Amygdala (tissue), 56 donors: ENCODE measurements around the gene RTN4RL2.

Experiments
- DNase-seq, 56 donors: peaks; one replicate each; lab custom pipeline; 2025; lab: John Stamatoyannopoulos, UW

The RTN4RL2 gene

GRCh38 chr11:57460022-57460757, at the start of gene RTN4RL2:
TSS of gene RTN4RL2 (plus strand) at chr11:57460528. CDS start at chr11:57460866, 338 bp downstream.
- DNase-seq, result peak in 17 of 56 donors; percentile 5 to 55 (median 36)

DNA sequence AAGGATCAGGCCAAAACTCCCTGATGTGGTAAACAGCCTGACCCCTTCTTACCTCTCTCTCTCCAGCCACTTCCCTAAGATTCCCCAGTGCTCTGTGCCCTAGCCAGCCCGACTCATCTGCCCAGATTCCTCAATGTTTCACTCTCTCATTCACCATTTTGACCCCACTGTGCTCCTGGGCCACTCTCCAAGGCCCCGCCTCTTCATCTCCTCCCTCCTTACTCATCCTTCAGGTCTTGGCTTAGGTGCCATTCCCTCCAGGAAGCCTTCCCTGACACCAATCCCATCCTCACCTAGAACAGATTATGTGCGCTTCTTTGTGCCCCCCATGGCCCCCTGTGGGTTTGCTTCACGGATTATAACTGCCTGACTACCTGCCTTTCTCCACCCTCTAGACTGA, 46.6 kb upstream of the RTN4RL2 start:
- DNase-seq, result no peak

DNA sequence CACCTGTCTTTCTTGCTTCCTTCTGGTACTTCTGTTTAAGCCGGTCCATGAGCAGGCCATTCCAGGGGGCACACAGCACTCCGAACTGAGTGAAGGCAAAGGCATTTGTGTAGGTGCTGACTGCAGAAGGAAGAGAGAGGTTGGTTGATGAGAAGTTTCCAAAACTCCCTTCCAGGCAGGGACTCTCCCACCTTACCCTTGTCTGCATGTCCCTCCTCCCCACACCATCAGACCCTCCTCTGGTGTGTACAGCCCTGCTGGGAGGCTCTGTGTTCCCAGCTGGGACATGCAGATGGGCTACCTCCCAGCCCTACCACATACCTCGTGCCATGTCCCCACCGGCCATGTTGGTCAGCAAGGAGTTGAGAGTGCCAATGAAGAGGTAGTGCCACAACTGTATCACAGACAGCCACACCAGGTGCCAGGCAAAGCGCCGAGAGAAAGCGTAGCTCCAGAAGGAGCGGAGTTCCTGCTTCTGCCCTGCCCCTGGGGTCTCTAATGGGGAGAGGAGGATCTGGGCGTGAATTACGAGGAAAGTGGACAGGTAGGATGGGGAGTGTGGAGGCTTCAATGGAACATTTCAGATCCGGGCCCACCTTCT, 45.6 kb upstream of the RTN4RL2 start:
- DNase-seq, result no peak

GRCh38 chr11:57416436-57416835, 43.9 kb upstream of the RTN4RL2 start:
- no peak for DNase-seq

DNA sequence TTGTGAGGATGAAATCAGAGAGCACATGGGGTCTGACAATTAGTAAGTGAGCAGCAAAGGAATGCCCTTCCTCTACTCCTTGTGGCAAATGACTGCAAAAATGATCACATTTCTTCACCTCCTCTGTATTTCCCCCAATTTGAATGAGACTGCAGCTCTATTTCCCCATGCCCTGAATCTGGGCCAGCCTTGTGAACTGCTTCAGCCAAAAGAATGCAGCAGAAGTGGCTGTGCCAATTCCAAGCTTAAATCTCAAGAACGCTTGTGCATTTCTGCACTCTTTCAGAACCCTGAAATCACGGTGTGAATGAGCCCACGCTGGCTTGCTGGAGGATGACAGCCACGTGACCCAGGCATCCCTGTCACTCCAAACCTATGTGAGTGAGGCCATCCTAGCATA, 43.3 kb upstream of the RTN4RL2 start:
- DNase-seq, result peak in 1 of 56 donors; percentile 0

GRCh38 chr11:57418131-57418530, 42.2 kb upstream of the RTN4RL2 start:
- no peak for DNase-seq

DNA sequence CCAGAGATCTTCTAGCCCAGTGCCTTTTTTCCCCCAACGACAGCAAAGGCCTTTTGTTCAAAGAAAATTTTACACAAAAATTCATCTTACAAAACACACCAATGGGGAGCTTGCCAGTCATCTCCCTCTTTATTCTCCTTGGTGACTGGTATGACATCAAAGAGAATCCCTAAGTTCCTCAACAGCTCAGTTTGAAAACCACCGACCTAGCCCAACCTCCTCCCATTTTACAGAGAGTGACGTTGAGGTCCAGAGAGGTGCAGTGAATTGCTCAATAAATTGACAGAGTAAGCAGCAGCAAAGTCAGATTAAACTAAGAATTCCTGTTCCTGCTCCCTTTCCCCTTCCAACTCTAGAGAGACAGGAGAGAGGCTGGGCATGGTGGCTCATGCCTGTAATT, 41.2 kb upstream of the RTN4RL2 start:
- no peak for DNase-seq

DNA sequence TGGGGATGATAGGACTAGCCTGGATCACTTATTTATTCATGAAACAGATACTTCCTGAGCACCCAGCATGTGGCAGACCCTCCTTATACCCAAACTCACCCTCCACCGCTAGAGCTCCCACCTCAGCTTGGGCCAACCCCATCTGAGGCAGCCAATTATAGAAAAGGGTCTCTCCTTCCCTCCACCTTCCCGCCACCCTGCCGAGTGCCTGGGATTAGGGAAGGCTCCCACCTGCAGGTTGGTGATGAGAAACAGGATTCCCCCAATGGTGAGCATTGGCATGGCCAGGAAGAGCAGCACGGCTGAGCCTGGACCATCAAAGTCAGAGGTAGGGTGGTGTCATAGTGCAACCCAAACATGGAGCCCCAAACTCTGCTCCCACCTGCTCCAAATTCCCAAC, 39.3 kb upstream of the RTN4RL2 start:
- DNase-seq, result no peak

DNA sequence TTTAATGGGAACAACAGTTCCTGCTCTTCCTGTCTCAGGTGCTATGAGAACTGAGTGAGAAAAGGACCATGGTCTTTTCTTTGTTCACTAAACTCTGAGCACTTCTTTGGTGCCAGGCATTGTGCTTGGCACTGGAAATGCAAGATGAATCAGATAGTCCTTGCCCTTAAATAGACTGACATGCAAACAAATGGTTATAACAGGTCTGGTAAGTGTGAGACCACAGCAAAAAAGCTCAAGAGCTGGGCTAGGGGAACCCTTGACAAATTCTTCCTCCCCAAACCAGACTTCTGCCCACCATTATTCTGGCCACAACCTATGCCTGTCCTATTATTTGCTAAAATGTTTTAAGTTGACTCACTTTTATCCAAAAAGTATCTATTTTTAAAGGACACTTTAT, 38.5 kb upstream of the RTN4RL2 start:
- no peak for DNase-seq

- DNase-seq, result no peak
These were observed 37.7 kb upstream of the RTN4RL2 start for GRCh38 chr11:57422669-57423068.

DNA sequence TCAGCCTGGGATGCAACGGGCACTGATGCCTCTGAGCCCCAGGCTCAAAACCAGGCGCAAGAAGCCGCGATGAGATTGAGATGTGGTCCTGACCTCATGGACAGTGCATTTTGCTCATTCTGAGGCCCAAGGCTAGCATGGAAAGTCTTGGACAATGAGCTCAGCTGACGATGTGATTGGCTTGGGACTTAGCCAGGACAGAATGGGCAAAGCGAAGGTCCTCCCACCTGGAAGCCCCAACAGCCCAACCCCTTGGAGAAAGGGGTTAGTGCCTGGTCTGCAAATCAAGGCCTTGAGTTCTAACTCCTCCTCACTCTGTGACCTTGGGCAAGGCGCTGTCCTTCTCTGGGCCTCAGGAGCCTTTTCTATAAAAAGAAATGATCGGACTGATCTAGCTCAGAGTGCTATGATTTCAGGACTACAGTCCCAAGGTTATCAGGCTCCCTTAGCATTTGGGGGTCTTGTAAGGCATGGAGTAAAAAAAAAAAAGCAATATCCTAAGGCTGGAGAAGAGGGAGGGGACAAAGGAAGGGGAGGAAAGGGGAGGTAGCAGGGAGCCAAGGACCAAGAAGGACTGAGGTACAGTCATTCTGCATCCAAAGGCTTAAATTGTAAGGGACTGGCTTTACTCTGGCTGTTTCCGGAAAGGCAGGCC, 36.1 kb upstream of the RTN4RL2 start:
- no peak for DNase-seq

DNA sequence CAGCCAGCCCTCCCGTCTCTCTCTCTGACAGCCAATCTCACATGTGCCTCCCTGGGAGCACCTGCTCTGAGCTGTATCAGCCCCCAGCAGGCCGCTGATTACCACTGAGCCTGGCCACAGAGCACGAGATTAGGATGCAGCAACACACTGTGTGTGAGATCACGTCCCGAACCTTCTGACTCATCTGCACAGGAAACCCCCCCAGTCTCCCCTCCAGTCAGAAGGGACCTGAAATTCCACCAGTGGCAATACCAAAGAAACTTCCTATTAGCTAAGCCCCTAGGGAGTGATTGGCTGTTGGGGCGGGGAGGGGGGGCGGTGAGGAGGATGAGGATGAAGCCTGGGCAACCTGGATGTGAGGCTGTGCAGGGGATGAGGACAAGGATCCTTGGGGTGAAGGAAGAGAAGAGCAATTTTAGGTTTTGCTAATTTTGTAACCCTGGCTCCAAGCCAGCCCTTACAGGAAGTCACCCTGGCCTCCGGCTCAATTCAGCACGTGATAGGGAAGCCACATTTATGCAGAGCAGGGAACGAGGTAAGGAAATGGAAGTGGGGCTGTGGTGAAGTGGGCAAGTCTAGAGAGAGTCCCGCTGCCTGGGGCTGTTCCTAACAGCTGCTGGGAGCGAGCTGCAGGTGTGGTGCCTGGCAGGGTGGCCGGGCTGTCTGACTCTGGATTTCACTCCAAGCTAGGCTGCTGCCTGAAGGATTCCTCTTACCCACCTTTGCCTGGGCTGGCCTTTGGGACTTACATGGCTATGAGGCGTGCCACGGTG, 35.4 kb upstream of the RTN4RL2 start:
- DNase-seq, result peak in 3 of 56 donors; percentile 7 to 18 (median 15)

GRCh38 chr11:57425565-57426438, 34.5 kb upstream of the RTN4RL2 start:
- peak in 11 of 56 donors; percentile 9 to 41 (median 16) for DNase-seq

DNA sequence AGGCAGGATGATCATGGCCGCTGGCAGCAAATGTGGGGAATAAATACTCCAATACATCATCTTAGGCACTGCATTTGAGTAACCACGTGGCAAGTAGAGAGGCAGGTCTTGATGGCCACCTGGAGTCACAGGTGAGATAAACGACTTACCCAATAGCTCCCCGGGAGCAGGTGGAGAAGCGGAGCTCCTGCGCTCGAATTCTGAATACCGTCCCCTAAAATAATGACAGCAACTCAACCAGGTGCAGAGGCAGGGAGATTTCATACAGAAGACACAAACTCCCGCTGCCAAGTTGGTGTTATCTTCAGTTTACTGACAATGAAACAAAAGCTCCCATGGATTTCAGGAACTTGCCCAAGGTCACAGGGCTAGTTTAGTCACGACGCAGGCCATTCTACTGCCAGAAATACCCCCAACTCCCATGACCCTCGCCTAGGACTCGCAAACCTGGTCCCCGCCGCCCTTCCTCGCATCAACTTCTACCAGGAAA, 33.8 kb upstream of the RTN4RL2 start:
- no peak for DNase-seq

DNA sequence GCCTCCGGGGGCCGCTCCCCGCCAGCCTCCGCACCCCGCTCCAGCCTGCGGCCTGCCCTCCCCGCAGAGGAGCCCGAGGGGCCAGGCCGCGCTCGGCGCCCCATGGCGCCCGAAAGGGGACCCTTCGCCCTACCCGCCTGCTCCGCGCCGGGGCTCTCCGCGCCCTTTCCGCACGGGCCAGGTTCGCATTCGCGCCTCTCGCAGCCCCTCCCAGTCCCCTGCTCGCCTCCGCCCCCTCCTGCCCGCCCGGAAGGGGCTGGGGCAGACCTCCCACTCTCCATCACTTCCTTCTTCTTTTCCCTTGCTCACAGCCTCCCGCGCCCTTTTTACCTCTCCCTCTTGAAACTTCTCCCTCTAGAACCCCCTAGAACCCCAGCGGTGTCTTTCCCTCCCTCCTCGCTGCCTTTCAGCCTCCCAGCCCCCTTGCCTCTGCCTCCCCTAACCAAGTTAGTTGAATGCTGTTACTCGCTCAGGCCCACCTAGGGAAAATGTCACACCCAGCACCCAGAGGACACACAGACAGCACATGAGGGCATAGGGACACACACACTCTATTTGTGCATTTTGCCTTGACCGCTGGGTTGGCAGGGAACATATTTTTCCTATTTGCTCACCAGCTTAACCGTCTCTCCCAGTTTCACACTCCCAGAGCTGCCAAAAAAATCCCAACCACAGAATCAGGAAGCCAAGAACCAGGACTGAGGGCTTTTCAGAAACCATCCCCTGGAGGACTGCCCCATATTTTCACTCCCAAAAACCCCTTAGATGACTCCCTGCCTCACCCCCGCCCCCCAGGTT, 33.2 kb upstream of the RTN4RL2 start, which contains the start of gene SLC43A3:
SLC43A3 (minus strand) TSS at position 193 of the 798 bp plus-strand sequence. CDS start 949 bp downstream, outside the sequence.
- peak in 28 of 56 donors; percentile 8 to 50 (median 32) for DNase-seq

DNA sequence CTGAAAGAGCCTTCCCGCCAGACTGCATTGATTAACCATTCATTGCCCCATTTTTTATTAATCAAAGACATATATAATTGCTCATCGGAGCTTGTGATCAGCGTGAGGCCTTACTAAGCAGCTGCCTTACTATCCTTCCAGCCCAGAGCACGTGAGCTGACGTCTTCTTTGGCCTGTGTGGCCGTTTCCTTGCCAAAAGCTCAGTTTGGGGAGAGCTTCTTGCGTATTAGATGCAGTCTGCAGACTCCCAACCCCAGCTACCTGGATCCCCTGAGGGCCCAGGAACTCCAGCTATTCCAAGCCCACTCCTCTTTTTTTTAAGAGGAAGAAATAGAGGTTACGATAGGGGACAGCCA, 32.6 kb upstream of the RTN4RL2 start:
- DNase-seq, result peak in 29 of 56 donors; percentile 9 to 65 (median 30)

- DNase-seq, result no peak
These were observed 31.7 kb upstream of the RTN4RL2 start for GRCh38 chr11:57428643-57429042.

DNA sequence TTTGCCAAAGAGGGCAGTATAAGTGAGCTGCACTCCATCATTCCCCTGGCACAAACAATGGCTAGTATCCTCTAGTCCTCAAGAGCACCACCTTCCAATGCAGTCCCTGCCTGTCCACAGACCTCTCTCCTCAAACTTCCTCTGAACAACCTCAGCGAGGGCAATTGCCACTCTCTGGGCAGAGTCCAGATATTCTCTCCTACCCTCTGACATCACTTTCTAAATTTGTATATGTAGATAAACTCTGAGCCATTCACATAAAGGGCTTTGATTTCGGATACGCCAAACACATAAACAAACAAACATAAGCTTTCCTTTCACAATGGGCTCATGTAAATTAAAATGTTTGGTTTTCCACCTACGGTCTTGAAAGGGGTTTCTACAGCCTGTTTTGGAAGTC, 30.4 kb upstream of the RTN4RL2 start:
- DNase-seq, result no peak

GRCh38 chr11:57430952-57431351, 29.4 kb upstream of the RTN4RL2 start:
- no peak for DNase-seq
